H9 (cell line): Measurements from ENCODE around the gene XRRA1. TPM values are rescaled to one million over a fixed set of nuclear protein-coding genes. Genes with fewer than 3 reads are reported as not detected.

Experiments
- DNase-seq: peaks from one replicate; pipeline ENCODE4 v3.0.0-alpha.2; 2017
- H2AFZ ChIP-seq: one replicate; pipeline ENCODE4 v1.6.1; 2013; ENCODE audit warnings: mild to moderate bottlenecking, low read length, control low read depth, moderate library complexity
- H2AK5ac ChIP-seq: 2 replicates; pipeline ENCODE4 v1.6.1; 2013; ENCODE audit warnings: low read length, control low read depth, mixed read lengths; ENCODE audit not compliant: insufficient read length
- H2BK120ac ChIP-seq: one replicate; pipeline ENCODE4 v1.6.1; 2013; ENCODE audit warnings: low read depth, mild to moderate bottlenecking, low read length, control low read depth, inconsistent platforms; ENCODE audit not compliant: poor library complexity, severe bottlenecking
- H2BK12ac ChIP-seq: 2 replicates; pipeline ENCODE4 v1.6.1; 2013; ENCODE audit warnings: low read length, control low read depth, mixed read lengths, low read depth; ENCODE audit not compliant: insufficient read length
- H2BK15ac ChIP-seq: 2 replicates; pipeline ENCODE4 v1.6.1; 2013; ENCODE audit warnings: low read depth, low read length, control low read depth
- H2BK20ac ChIP-seq: one replicate; pipeline ENCODE4 v1.6.1; 2013; ENCODE audit warnings: low read depth, mild to moderate bottlenecking, low read length, control low read depth, inconsistent platforms; ENCODE audit not compliant: poor library complexity, severe bottlenecking
- H2BK5ac ChIP-seq: 2 replicates; pipeline ENCODE4 v1.6.1; 2013; ENCODE audit warnings: low read length, control low read depth, mixed read lengths; ENCODE audit not compliant: insufficient read length
- H3K14ac ChIP-seq: 2 replicates; pipeline ENCODE4 v1.6.1; 2013; ENCODE audit warnings: low read length, control low read depth; ENCODE audit not compliant: insufficient read depth
- H3K18ac ChIP-seq: 2 replicates; pipeline ENCODE4 v1.6.1; 2013; ENCODE audit warnings: low read depth, mild to moderate bottlenecking, mixed read lengths, low read length, control low read depth; ENCODE audit not compliant: insufficient read length
- H3K23ac ChIP-seq: 2 replicates; pipeline ENCODE4 v1.6.1; 2013; ENCODE audit warnings: low read length, control low read depth, mixed read lengths, low read depth; ENCODE audit not compliant: insufficient read length
- H3K23me2 ChIP-seq: 2 replicates; pipeline ENCODE4 v1.6.1; 2013; ENCODE audit warnings: low read depth, mild to moderate bottlenecking, mixed read lengths, low read length, control low read depth; ENCODE audit not compliant: insufficient read length, poor library complexity, severe bottlenecking
- H3K27ac ChIP-seq: 2 replicates; pipeline ENCODE4 v1.5.1; 2013; ENCODE audit warnings: low read length, control low read depth, mixed read lengths, low read depth; ENCODE audit not compliant: insufficient read length
- H3K27me3 ChIP-seq: 2 replicates; pipeline ENCODE4 v1.6.1; 2013; ENCODE audit warnings: low read length, control low read depth, inconsistent platforms; ENCODE audit not compliant: insufficient read depth
- H3K4ac ChIP-seq: 2 replicates; pipeline ENCODE4 v1.6.1; 2013; ENCODE audit warnings: low read depth, mild to moderate bottlenecking, control low read depth, inconsistent platforms, low read length, moderate library complexity
- H3K4me1 ChIP-seq: 2 replicates; pipeline ENCODE4 v1.6.1; 2013; ENCODE audit warnings: low read length, control low read depth, inconsistent platforms; ENCODE audit not compliant: insufficient read depth
- H3K4me2 ChIP-seq: 2 replicates; pipeline ENCODE4 v1.6.1; 2013; ENCODE audit warnings: low read length, control low read depth, mixed read lengths; ENCODE audit not compliant: insufficient read length, insufficient read depth
- H3K56ac ChIP-seq: 2 replicates; pipeline ENCODE4 v1.6.1; 2013; ENCODE audit warnings: low read depth, mild to moderate bottlenecking, mixed read lengths, low read length, control low read depth; ENCODE audit not compliant: insufficient read length
- H3K79me1 ChIP-seq: 2 replicates; pipeline ENCODE4 v1.6.1; 2013; ENCODE audit warnings: low read depth, mild to moderate bottlenecking, moderate library complexity, low read length, control low read depth, inconsistent platforms; ENCODE audit not compliant: insufficient read depth, poor library complexity, severe bottlenecking
- H3K79me2 ChIP-seq: 2 replicates; pipeline ENCODE4 v1.6.1; 2013; ENCODE audit warnings: low read length, control low read depth, inconsistent platforms; ENCODE audit not compliant: insufficient read depth
- H3K9ac ChIP-seq: 2 replicates; pipeline ENCODE4 v1.6.1; 2013; ENCODE audit warnings: low read length, control low read depth, mixed read lengths; ENCODE audit not compliant: insufficient read length; ENCODE audit errors: extremely low read depth
- H3K9me3 ChIP-seq: one replicate; pipeline ENCODE4 v1.6.1; 2013; ENCODE audit warnings: low read depth, low read length, inconsistent platforms; ENCODE audit not compliant: control insufficient read depth
- H3T11ph ChIP-seq: one replicate; pipeline ENCODE4 v1.6.1; 2013; ENCODE audit warnings: mild to moderate bottlenecking, low read length, control low read depth, inconsistent platforms
- H4K20me1 ChIP-seq: one replicate; pipeline ENCODE4 v1.6.1; 2013; ENCODE audit not compliant: control insufficient read depth, insufficient read length, insufficient read depth
- H4K5ac ChIP-seq: 2 replicates; pipeline ENCODE4 v1.6.1; 2013; ENCODE audit warnings: low read depth, mild to moderate bottlenecking, mixed read lengths, low read length, control low read depth; ENCODE audit not compliant: insufficient read length
- H4K8ac ChIP-seq: replicated peaks from 2 replicates; pipeline ENCODE4 v1.6.1; 2013; ENCODE audit warnings: low read length, control low read depth, mixed read lengths, low read depth; ENCODE audit not compliant: insufficient read length
- H4K91ac ChIP-seq: 2 replicates; pipeline ENCODE4 v1.6.1; 2013; ENCODE audit warnings: low read depth, mild to moderate bottlenecking, moderate library complexity, mixed read lengths, low read length, control low read depth; ENCODE audit not compliant: insufficient read length
- H3K27ac Mint-ChIP-seq, 3 experiments: 2 replicates in 2 of 3; 3 replicates in 1 of 3; pipeline ENCODE4 v1.8.0; 2020 to 2021; ENCODE audit warnings: mixed read lengths in 3 of 3, mild to moderate bottlenecking in 1 of 3, moderate library complexity in 1 of 3
- H3K27me3 Mint-ChIP-seq: 2 replicates; pipeline ENCODE4 v1.8.0; 2021; ENCODE audit warnings: low read depth, mild to moderate bottlenecking, moderate library complexity, mixed read lengths
- H3K36me3 Mint-ChIP-seq, 3 experiments: 2 replicates in 2 of 3; 3 replicates in 1 of 3; pipeline ENCODE4 v1.8.0; 2020 to 2021; ENCODE audit warnings: low read depth in 3 of 3, mixed read lengths in 3 of 3; ENCODE audit not compliant: insufficient read depth in 1 of 3
- H3K4me1 Mint-ChIP-seq, 2 experiments: 2 replicates each; pipeline ENCODE4 v1.8.0; 2020; ENCODE audit warnings: mixed read lengths in 2 of 2
- H3K4me3 Mint-ChIP-seq, 2 experiments: 2 replicates in 1 of 2; 3 replicates in 1 of 2; pipeline ENCODE4 v1.8.0; 2020 to 2021; ENCODE audit warnings: mild to moderate bottlenecking in 2 of 2, mixed read lengths in 2 of 2, moderate library complexity in 1 of 2
- H3K9me3 Mint-ChIP-seq, 2 experiments: 2 replicates in 1 of 2; 3 replicates in 1 of 2; pipeline ENCODE4 v1.8.0; 2020; ENCODE audit warnings: mild to moderate bottlenecking in 2 of 2, mixed read lengths in 2 of 2, moderate library complexity in 1 of 2
- CTCF ChIP-seq: fragments of 200-600 bp; sonication (generic); conservative IDR thresholded peaks from 3 replicates; pipeline ENCODE4 v1.8.0; 2021; ENCODE audit warnings: antibody characterized with exemption, mild to moderate bottlenecking
- WGBS: extraction: QIAGEN DNeasy Blood & Tissue Kit; methylation state at CpG from one replicate; pipeline ENCODE4 v1.1.7; 2013; ENCODE audit warnings: missing lambda C conversion rate, low lambda C conversion rate, mixed read lengths; ENCODE audit not compliant: insufficient read length; ENCODE audit errors: extremely low coverage; 5-methylcytosine and 5-hydroxymethylcytosine counted together
- total RNA-seq: library from RNA; stranded (reverse); gene quantifications from 2 replicates; pipeline ENCODE4 v1.2.1, GENCODE V29; 2021

Gene XRRA1
- total RNA-seq, 1 experiment from 2014 or later = 4.5 TPM

GRCh38 chr11:74819400-74819799 is 129.5 kb downstream of the XRRA1 start:
- H3K18ac ChIP-seq = no peak overlapping the region
- H4K20me1 ChIP-seq = no peaks in the 10 kb centered on the region
- no peak overlapping the region for H2AFZ ChIP-seq
- H3K27me3 ChIP-seq = no peaks in the 10 kb centered on the region
- H3K4ac ChIP-seq = no peak overlapping the region
- no peak overlapping the region for H3K56ac ChIP-seq
- H3K9me3 ChIP-seq = no peaks in the 10 kb centered on the region
- H3K27ac ChIP-seq = no peak overlapping the region
- Mint-ChIP-seq H3K27ac (no peak overlapping the region), H3K4me3 (no peak overlapping the region), H3K36me3 (peaks cover 28 to 38% (median 30%) of the 10 kb centered on the region in 3 experiments), H3K27me3 (no peaks in the 10 kb centered on the region), H3K4me1 (no peaks in the 10 kb centered on the region), H3K9me3 (peaks cover 12 to 13% of the 10 kb centered on the region in 2 experiments)
- no peak overlapping the region for H2BK20ac ChIP-seq
- no peak overlapping the region for H2BK12ac ChIP-seq
- TF ChIP-seq CTCF = no peak
- no peak overlapping the region for H3T11ph ChIP-seq
- no peak overlapping the region for H3K9ac ChIP-seq
- no peak overlapping the region for H3K23ac ChIP-seq
- no peak overlapping the region for H4K5ac ChIP-seq
- H3K79me2 ChIP-seq = no peaks in the 10 kb centered on the region
- H3K23me2 ChIP-seq = no peaks in the 10 kb centered on the region
- no peak for DNase-seq
- H4K91ac ChIP-seq = no peak overlapping the region
- H3K14ac ChIP-seq = no peak overlapping the region
- H3K79me1 ChIP-seq = peaks cover 3% of the 10 kb centered on the region
- H3K4me1 ChIP-seq = no peaks in the 10 kb centered on the region
- no peak overlapping the region for H2BK5ac ChIP-seq
- no peak overlapping the region for H2AK5ac ChIP-seq
- H2BK120ac ChIP-seq = no peak overlapping the region
- no peak overlapping the region for H2BK15ac ChIP-seq
- no peak overlapping the region for H3K4me2 ChIP-seq
- WGBS = no CpG with 5 or more reads among the region's 1 CpG
- no peak overlapping the region for H4K8ac ChIP-seq
